Stimulated activated CD8-positive, alpha-beta memory T cell treated with anti-CD3 and anti-CD28 coated beads, Interleukin-4, amount 100 ng/mL, for 24 hours (primary cell): ENCODE data around the gene DOK4.
"Not testable (repeated sequence)": the region's sequence is repeated elsewhere in the genome, so short reads cannot be mapped to it uniquely, and the experiment has no call there.

Source experiments
- DNase-seq: peaks from one replicate; pipeline ENCODE4 v3.0.0-alpha.2; 2020; ENCODE audit warnings: low read depth

The DOK4 gene

DNA sequence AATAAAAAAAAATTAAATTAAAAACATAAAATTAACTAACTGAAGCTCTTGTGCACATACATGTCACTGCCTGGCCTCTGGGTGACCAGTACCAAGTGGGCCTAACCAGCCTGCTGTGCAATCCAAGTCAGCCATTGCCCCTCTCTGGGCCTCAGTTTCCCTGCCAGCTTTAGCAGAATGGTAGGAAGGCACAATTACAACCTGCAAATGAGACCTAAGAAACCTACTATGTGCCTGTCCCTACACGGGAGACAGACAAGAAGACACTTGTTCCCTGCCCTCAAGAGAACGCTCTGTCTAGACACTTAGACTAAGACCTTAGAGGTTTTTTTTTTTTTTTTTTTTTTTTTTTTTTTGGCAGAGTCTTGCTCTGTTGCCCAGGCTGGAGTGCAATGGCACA is 40.8 kb downstream of the DOK4 start:
- no peak for DNase-seq

DNA sequence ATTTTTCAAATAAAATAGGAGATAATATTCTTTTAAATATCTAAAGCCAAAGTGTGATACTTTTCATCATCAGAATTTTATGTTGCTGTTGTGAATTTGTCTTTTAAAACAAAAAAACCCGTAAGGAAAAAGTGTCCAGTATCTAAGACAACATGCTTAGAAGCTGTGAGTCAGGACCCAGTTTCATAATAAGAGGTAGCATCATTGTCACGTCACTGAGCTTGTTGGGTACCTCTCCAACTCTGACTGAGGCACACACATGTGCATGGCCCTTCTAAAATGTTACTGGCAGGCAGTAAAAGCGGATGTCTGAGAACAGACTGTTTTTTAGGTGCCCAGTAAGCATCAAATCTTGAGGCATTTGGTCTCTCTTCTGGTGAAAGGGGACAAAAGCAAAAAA is 41.6 kb downstream of the DOK4 start:
- DNase-seq: no peak

DNA sequence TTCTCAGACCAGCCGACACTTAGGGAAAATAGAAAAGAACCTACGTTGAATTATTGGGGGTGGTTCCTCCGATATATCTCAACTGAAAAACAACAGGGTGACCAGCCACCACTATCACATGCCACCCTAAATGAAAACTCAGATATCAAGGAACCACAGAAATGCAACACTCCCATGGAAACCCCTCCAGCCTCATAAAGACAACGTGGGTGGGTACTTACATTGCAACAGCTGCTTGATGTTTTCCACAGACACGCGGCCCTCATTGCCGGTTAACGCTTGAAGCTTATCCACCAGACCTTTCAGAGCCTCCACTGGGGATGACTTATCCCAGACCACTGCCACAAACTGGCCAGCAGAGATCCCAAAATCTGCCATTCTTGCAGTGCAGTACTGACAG is 45.7 kb downstream of the DOK4 start:
- DNase-seq: not testable (repeated sequence)

DNA sequence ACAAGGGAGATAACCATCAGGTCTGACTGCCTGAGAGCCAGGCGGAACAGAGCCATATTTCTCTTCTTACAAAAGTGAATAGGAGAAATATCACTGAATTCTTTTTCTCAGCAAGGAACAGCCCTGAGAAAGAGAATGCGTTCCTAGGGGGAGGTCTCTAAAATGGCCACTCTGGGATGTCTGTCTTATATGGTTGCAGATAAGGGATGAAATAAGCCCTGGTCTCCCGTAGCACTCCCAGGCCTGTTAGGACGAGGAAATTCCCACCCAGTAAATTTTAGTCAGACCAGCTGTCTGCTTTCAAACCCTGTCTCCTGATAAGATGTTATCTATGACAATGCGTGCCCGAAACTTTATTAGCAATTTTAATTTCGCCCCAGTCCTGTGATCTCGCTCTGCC is 46.3 kb downstream of the DOK4 start:
- DNase-seq: not testable (repeated sequence)

DNA sequence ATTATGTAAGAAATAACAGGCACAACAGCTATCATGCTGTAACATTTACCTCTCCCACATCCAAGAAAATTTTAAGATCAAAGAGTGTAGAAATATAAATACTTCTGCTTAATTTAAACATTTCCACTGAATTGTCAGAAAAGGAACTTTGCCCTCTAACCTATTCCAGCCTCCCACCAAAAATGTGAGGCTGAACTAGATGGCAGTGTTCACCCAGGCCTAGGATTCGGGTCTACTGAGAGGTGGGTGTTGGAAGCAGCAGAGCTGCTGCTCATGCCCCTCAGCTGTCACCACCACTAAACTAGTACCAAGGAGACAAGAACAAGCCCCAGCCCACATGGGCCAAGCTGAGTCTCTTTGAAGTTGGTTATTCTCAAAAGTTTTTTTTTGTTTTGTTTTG is 50.5 kb downstream of the DOK4 start:
- no peak for DNase-seq

DNA sequence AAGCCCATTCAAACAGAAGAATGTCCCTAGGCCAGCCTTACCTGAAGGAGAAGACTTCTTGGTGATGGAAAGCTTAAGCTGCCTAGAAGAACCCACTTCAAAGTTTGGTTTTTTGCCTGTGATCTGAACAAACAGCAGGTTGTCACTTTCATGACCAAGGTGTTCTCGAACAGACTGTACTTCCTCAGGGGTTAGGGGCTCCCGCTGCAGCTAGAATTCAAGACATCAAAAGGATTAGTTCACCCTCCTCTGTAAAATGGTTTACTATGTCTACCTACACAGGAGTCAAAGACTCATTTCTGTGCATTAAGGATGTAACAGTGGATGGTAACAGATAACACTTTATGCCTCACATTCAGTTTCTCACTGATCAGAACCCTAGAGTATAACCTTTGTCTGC is 52.3 kb downstream of the DOK4 start:
- no peak for DNase-seq

DNA sequence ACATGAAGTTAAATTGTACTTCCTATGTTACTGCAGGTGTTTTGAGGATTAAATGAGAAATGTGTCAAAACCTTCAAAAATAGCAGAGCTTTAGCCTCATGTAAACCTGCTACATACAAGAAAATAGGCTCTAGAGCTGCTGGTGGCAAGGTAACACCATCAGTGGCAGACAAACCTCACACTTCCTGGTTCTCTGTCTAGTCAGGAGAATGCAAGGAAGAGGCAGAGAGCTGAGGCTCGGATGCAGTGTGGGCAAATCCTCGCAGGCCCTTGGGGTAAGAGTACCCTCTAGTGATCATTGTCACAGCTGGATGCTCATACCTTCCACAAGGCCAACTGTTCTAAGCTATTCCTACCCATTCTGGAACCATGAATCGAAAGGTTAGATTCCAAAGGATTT is 53.3 kb downstream of the DOK4 start:
- no peak for DNase-seq

DNA sequence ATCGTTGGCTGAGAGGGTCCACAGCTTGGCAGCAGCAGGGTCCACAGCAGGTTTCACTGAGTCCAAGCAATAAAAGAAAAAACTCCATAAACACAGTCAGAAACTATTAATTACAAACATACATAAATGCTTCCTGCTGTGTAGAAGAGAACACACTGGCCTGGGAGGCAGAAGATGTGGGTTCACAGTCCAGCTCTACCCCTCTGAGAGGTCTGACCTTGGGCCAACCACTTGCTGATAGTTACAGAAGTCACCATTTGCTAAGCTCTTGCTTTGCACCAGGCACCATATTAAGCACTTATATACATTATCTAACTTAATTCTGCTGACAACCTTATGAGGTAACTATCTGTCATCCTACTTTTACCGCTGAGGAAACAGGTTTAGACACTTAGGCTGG is 53.8 kb downstream of the DOK4 start:
- no peak for DNase-seq

DNA sequence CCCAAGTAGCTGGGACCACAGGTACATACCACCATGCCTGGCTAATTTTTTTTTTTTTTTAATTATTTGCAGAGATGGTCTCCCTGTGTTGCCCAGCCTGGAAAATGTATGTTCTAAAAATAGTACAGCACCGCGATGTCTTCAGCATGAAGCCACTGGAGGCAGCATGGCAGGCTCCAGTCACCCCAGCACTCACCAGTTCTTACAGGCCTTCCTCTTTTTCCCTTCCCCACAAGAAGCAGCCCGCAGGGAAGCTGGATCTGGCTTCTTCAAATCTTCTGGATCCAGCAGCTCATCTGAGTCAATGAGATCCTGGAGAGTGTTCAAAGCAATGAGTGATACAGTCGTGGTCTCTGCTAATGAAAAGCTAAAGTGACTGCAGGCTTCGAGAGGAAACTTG is 55.3 kb downstream of the DOK4 start:
- DNase-seq: no peak

DNA sequence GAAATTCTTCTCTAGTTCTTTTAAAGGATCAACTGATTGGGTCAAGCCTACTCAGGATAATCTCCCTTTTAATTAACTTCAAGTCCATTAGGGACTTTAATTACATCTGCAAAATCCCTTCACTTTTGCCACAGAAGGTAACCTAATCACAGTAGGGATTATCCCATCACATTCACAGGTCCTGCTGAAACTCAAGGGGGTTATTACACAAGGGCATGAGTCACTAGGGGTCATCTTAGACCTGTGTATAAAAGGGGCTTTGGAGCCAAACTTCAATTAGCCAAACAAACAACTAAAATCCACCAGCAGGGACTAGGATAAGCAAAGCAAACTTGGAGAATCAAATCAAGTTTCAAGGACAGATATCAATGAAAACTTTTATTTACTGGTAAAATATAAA is 58.5 kb downstream of the DOK4 start:
- no peak for DNase-seq

DNA sequence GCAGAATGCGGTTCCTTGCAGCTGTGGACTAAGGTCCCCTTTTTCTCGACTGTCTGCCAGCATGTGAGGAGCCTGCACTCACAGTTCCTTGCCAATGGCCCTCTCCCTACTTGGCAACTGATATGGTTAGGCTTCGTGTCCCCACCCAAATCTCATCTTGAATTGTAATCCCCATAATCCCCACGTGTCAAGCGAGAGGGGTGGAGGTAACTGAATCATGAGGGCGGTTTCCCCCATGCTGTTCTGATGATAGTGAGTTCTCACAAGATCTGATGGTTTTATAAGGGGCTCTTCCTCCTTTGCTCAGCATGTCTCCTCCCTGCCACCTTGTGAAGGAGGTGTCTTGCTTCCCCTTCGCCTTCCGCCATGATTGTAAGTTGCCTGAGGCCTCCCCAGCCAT is 59.0 kb downstream of the DOK4 start:
- DNase-seq: no peak

DNA sequence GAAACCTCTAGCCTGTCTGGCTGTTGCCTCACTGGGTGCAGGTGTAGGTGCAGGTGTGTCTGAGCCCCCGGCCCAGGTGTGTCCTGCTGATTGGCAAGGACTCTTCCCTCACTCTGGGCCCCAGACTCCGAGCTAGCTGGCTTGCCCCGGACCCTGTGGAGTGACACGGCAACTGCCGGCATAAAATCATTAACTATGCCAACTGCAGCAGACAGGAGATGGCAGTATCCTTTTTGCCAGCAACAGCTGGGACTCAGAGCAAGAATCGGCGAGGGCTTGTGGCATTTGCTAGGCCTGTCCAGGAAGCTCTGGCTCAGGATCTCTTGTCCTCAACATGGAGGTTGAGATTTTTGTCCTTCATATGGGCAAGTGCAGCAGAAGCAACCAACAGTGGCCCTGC is 59.9 kb downstream of the DOK4 start:
- DNase-seq: no peak

DNA sequence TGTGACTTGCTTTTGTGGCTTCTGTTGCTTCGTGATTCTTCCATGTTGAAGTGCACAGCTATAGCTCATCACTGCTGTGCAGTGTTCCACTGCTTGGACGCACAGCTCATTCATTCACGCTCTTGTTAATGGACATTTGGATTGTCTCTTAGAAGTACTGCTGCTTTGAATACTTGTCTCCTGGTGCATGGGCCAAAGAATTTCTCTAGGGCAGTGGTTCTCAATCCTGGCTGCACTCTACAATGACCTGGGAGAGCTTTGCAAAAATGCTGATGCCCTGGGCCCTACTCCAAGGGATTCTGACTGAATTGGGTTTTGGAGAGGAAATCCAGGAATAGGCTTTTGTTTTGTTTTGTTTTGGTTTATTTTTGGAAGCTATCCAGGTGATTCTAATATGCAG is 61.7 kb downstream of the DOK4 start:
- no peak for DNase-seq

DNA sequence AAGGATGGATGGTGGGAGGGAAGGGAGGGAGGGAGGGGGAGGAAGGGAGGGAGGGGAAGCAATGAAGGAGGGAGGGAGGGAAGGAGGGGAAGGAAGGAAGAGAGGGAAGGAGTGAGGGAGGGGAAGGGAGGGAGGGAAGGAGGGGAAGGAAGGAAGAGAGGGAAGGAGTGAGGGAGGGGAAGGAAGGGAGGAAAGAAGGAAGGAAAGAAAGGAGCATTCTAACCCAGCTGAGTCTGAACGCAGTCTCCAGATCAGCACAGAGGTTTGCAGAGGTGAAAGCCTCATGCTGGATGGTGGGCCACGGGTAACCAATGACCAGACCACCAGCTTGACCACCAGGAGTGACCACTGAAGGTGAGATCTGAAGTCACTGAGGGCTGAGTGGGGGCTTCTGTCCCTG is 63.1 kb downstream of the DOK4 start:
- DNase-seq: no peak

DNA sequence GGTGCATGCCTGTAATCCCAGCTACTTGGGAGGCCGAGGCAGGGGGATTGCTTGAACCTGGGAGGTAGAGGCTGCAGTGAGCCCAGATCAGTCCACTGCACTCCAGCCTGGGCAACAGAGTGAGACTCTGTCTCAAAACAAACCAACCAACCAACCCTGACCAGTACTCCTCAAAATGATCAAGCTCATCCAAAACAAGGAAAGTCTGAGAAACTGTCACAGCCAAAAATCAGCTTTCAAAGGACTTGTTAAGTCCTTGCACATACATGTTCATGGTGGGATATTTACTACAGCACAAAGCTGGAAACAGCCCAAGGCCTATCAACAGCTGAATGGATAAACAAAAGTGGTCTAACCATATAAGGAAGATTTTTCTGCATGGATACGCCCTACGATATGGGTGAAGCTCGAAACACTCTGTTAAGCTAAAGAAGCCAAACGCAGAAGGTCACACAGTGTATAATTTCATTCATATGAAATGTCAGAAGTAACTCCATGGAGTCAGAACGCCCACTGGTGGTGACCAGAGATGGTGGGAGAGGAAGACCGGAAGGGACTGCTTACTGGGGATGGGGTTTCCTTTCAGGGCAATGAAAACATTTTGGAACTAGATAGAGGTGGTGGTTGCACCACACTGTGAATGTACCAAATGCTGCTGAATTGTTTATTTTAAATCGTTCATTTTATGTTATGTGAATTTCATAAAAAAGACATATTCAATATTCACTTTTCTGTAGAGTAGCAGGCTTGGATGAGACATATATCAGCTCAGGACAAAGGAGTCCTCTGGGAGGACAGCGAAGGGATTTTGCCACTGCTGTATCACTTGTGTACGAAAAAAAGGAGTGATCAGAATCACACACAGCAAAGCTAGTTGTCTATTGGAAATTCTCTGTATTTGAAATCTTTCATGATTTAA is 64.0 kb downstream of the DOK4 start:
- no peak for DNase-seq
